DOHH2 (cell line): ENCODE measurements around the gene IL17REL.

Experiments
- H3F3A ChIP-seq: fragments of 200-600 bp; sonication (generic), shearing (Covaris generic); 2 replicates; pipeline ENCODE4 v1.6.0; 2016; ENCODE audit warnings: antibody characterized with exemption, mild to moderate bottlenecking; ENCODE audit not compliant: control insufficient read depth, insufficient read depth
- H3K27ac ChIP-seq: fragments of 200-600 bp; sonication (generic); 2 replicates; pipeline ENCODE4 v1.5.1; 2014; ENCODE audit warnings: low read depth, mild to moderate bottlenecking, low read length, moderate library complexity
- H3K27me3 ChIP-seq: fragments of 200-600 bp; sonication (generic); 2 replicates; pipeline ENCODE4 v1.6.1; 2014; ENCODE audit warnings: mild to moderate bottlenecking, low read length, mixed read lengths; ENCODE audit not compliant: control insufficient read depth
- H3K36me3 ChIP-seq: fragments of 200-600 bp; sonication (generic); 2 replicates; pipeline ENCODE4 v1.6.1; 2014; ENCODE audit warnings: mild to moderate bottlenecking, low read length, moderate library complexity, mixed read lengths; ENCODE audit not compliant: control insufficient read depth
- H3K4me1 ChIP-seq: fragments of 200-600 bp; sonication (generic); 2 replicates; pipeline ENCODE4 v1.6.1; 2014; ENCODE audit warnings: mild to moderate bottlenecking, low read length, mixed read lengths; ENCODE audit not compliant: control insufficient read depth
- H3K4me2 ChIP-seq: fragments of 200-600 bp; sonication (generic); 2 replicates; pipeline ENCODE4 v1.6.0; 2014; ENCODE audit warnings: mild to moderate bottlenecking, low read length, moderate library complexity
- H3K4me3 ChIP-seq: fragments of 200-600 bp; sonication (generic); 2 replicates; pipeline ENCODE4 v1.5.1; 2014; ENCODE audit warnings: mild to moderate bottlenecking, low read length, mixed read lengths
- H3K79me2 ChIP-seq: fragments of 200-600 bp; sonication (generic); 2 replicates; pipeline ENCODE4 v1.6.1; 2014; ENCODE audit warnings: mild to moderate bottlenecking, low read length, mixed read lengths; ENCODE audit not compliant: control insufficient read depth
- H3K9me2 ChIP-seq: fragments of 200-600 bp; sonication (generic); replicated peaks from 2 replicates; pipeline ENCODE4 v1.6.1; 2014; ENCODE audit warnings: mild to moderate bottlenecking, low read length, mixed read lengths; ENCODE audit not compliant: control insufficient read depth
- H3K9me3 ChIP-seq: fragments of 200-600 bp; sonication (generic); 2 replicates; pipeline ENCODE4 v1.6.1; 2014; ENCODE audit warnings: antibody characterized with exemption, low read length, mixed read lengths; ENCODE audit not compliant: control insufficient read depth, insufficient read depth
- H4K20me1 ChIP-seq: fragments of 200-600 bp; sonication (generic); 2 replicates; pipeline ENCODE4 v1.6.0; 2014; ENCODE audit warnings: low read depth, mild to moderate bottlenecking, antibody characterized with exemption, low read length, moderate library complexity; ENCODE audit not compliant: control insufficient read depth, insufficient read depth
- EZH2phosphoT487 ChIP-seq: fragments of 200-600 bp; sonication (generic); IDR thresholded peaks from 2 replicates; pipeline ENCODE4 v1.6.1; 2017; ENCODE audit warnings: borderline replicate concordance, mild to moderate bottlenecking, antibody characterized with exemption, low read length, moderate library complexity, mixed read lengths
- TF ChIP-seq, protein P1 (sequence below): fragments of 200-600 bp; sonication (generic); IDR thresholded peaks from one replicate; pipeline ENCODE4 v1.5.1; 2014; ENCODE audit warnings: antibody characterized with exemption, mild to moderate bottlenecking, low read depth, low read length; ENCODE audit not compliant: poor library complexity, severe bottlenecking

The IL17REL gene

DNA sequence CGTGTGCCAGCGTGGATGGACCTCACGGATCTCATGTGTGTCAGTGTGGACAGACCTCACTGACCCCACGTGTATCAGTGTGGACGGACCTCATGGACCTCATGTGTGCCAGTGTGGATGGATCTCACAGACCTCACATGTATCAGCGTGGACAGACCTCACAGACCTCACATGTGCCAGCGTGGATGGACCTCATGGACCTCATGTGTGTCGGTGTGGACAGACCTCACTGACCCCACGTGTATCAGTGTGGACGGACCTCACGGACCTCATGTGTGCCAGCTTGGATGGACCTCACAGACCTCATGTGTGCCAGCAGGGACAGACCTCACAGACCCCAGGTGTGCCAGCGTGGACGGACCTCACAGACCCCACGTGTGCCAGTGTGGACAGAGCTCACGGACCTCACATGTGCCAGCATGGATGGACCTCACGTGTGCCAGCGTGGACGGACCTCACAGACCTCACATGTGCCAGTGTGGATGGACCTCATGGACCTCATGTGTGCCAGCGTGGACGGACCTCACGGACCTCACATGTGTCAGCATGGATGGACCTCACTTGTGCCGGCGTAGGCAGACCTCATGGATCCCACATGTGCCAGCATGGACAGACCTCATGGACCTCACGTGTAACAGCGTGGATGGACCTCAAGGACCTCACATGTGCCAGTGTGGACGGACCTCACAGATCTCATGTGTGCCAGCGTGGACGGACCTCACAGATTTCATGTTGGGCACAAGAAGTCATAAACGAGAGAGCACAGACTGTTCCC, 27.3 kb upstream of the IL17REL start:
- H3K9me3 ChIP-seq = peaks cover 16% of the 10 kb centered on the region
- H3K27me3 ChIP-seq = peaks cover 2% of the 10 kb centered on the region; the same call in 1 of the 2 replicates
- no peaks in the 10 kb centered on the region for H3K36me3 ChIP-seq
- no peak overlapping the region for H3K4me3 ChIP-seq
- TF ChIP-seq EZH2phosphoT487 = no peak
- TF ChIP-seq, protein P1, sequence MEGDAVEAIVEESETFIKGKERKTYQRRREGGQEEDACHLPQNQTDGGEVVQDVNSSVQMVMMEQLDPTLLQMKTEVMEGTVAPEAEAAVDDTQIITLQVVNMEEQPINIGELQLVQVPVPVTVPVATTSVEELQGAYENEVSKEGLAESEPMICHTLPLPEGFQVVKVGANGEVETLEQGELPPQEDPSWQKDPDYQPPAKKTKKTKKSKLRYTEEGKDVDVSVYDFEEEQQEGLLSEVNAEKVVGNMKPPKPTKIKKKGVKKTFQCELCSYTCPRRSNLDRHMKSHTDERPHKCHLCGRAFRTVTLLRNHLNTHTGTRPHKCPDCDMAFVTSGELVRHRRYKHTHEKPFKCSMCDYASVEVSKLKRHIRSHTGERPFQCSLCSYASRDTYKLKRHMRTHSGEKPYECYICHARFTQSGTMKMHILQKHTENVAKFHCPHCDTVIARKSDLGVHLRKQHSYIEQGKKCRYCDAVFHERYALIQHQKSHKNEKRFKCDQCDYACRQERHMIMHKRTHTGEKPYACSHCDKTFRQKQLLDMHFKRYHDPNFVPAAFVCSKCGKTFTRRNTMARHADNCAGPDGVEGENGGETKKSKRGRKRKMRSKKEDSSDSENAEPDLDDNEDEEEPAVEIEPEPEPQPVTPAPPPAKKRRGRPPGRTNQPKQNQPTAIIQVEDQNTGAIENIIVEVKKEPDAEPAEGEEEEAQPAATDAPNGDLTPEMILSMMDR = no peak
- H4K20me1 ChIP-seq = no peaks in the 10 kb centered on the region
- no peak overlapping the region for H3K4me2 ChIP-seq
- H3K4me1 ChIP-seq = no peaks in the 10 kb centered on the region
- H3K79me2 ChIP-seq = no peaks in the 10 kb centered on the region
- 0 out of 2 replicates have a peak, but pooled peaks cover 2% of the 10 kb centered on the region for H3F3A ChIP-seq
- H3K27ac ChIP-seq = no peak overlapping the region
- no peaks in the 10 kb centered on the region for H3K9me2 ChIP-seq

DNA sequence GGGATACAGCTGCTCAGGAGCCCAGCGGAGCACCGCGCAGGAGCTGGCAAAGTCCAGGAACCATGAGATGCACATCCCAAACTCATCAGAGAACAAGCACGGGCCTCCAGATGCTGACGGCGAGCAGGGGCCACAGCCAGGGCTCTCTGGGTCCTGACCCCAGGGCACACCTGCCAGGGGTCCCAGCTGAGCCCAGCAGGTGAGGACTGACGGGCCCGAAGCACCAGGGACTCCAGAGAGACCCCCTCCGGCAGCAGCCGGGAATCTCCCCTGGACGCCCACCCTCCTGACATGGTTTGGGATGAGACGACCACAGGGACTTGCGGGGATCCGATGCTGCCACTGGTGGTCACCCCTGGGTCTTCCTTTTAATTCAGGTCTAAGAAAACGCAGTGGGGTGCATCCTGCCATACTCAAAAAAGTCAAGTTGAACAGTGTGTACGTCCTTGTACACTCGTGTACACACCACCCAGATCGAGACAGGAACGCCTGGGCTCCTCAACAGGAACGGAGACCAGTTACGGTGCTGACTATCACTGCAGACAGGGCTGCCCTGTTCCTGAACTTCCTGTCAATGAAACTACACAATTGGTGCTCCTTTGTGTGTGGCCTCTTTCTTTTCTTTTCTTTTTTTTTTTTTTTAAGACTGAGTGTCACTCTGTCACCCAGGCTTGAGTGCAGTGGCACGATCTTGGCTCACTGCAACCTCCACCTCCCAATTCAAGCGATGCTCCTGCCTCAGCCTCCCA, 23.6 kb upstream of the IL17REL start:
- Histone ChIP-seq H4K20me1 (no peaks in the 10 kb centered on the region), H3F3A (0 out of 2 replicates have a peak, but pooled peaks cover 2% of the 10 kb centered on the region), H3K36me3 (no peaks in the 10 kb centered on the region), H3K79me2 (no peaks in the 10 kb centered on the region), H3K27ac (no peak overlapping the region), H3K4me2 (no peak overlapping the region), H3K9me3 (peaks cover 16% of the 10 kb centered on the region), H3K4me3 (no peak overlapping the region), H3K4me1 (no peaks in the 10 kb centered on the region), H3K9me2 (no peaks in the 10 kb centered on the region), H3K27me3 (peaks cover 6% of the 10 kb centered on the region; the same call in 1 of the 2 replicates)
- TF ChIP-seq EZH2phosphoT487 = no peak

DNA sequence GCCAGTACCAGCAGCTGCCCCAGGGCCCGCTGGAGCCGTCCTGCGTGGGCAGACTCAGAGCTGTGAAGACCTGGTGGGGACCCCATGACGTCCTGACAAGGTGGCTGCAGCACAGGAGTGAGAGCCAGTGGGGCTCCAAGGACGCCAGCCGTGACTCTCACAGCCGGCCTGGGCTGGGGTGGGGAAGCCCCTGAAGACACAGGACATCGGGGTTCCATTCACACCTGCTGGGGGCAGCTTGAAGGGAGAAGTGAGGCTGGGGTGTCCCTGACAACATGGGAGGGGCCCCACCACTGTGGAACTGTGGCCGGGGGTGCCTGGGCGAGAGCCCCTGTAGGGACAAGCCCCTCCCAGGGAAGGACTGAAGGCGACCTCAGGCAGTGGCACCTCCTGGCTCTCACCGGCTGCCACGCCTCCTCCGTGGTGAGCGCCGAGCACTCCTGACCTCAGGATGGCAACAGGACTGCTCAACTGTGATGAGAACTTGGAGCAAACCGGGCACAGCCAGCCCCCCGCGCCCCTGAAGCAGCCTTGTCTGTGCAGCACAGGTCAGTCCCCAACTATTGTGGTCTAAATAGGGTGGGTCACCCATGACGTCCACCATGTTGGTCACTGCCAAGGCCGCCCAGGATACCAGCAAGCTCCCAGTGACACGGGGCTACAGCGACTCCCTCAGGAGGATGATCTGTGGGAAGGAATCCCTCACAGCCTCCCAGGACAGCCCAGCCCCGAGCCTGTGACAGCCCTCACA, 22.7 kb upstream of the IL17REL start:
- H3K9me2 ChIP-seq = no peaks in the 10 kb centered on the region
- H3K4me1 ChIP-seq = peaks cover 5% of the 10 kb centered on the region
- H3K36me3 ChIP-seq = no peaks in the 10 kb centered on the region
- TF ChIP-seq, protein P1 = no peak
- no peak for TF ChIP-seq EZH2phosphoT487
- no peaks in the 10 kb centered on the region for H3K79me2 ChIP-seq
- peaks cover 16% of the 10 kb centered on the region for H3K9me3 ChIP-seq
- H3K27me3 ChIP-seq = peaks cover 11% of the 10 kb centered on the region; the same call in 1 of the 2 replicates
- no peak overlapping the region for H3K4me3 ChIP-seq
- H3K27ac ChIP-seq = no peak overlapping the region
- no peak overlapping the region for H3K4me2 ChIP-seq
- H4K20me1 ChIP-seq = no peaks in the 10 kb centered on the region
- 0 out of 2 replicates have a peak, but pooled peaks cover 2% of the 10 kb centered on the region for H3F3A ChIP-seq
